H54 (cell line): ENCODE measurements around the gene EXTL2.
A peak's percentile ranks its signal among the peaks of the same experiment; 100 is the strongest.
"Not testable (repeated sequence)": the region's sequence is repeated elsewhere in the genome, so short reads cannot be mapped to it uniquely, and the experiment has no call there.

Source experiments
- DNase-seq: peaks from one replicate; pipeline ENCODE4 v3.0.0; 2011; ENCODE audit warnings: low spot score, mixed read lengths; ENCODE audit not compliant: insufficient read length
- FAIRE-seq: peaks from 3 replicates; lab custom pipeline; 2011; peaks lifted over from hg19 to GRCh38; lab: Jason Lieb, UNC
- POLR2A ChIP-seq: IDR thresholded peaks from 2 replicates; pipeline ENCODE4 v1.6.1; 2011; ENCODE audit warnings: low read depth, mild to moderate bottlenecking, low read length

EXTL2 gene

GRCh38 chr1:100883963-100884362, 10.7 kb downstream of the EXTL2 start:
- no peak for TF ChIP-seq POLR2A
- DNase-seq (peak; percentile 19), FAIRE-seq (peak; percentile 99)

- TF ChIP-seq POLR2A = no peak
- no peak for FAIRE-seq
- DNase-seq = no peak
Measured at GRCh38 chr1:100882698-100883097, 11.9 kb downstream of the EXTL2 start.

GRCh38 chr1:100881687-100882086, 13.0 kb downstream of the EXTL2 start:
- TF ChIP-seq POLR2A = no peak
- FAIRE-seq (no peak), DNase-seq (no peak)

GRCh38 chr1:100879422-100879821, 15.2 kb downstream of the EXTL2 start:
- no peak for TF ChIP-seq POLR2A
- DNase-seq (no peak), FAIRE-seq (no peak)

- no peak for TF ChIP-seq POLR2A
- FAIRE-seq (no peak), DNase-seq (no peak)
Measured at GRCh38 chr1:100876291-100876690, 18.4 kb downstream of the EXTL2 start.

- TF ChIP-seq POLR2A = no peak
- DNase-seq (no peak), FAIRE-seq (no peak)
Measured at GRCh38 chr1:100875228-100875627, 19.4 kb downstream of the EXTL2 start.

- DNase-seq (no peak), FAIRE-seq (no peak)
- TF ChIP-seq POLR2A = no peak
Measured at GRCh38 chr1:100874433-100874832, 20.2 kb downstream of the EXTL2 start.

- TF ChIP-seq POLR2A = no peak
- DNase-seq = no peak
- no peak for FAIRE-seq
Measured at GRCh38 chr1:100869996-100870395, 24.6 kb downstream of the EXTL2 start.

- TF ChIP-seq POLR2A = no peak
- no peak for DNase-seq
- peak; percentile 84 for FAIRE-seq
Measured at GRCh38 chr1:100868364-100868995, 26.2 kb downstream of the EXTL2 start.

- no peak for DNase-seq
- no peak for TF ChIP-seq POLR2A
- FAIRE-seq = no peak
Measured at GRCh38 chr1:100866901-100867206, 27.8 kb downstream of the EXTL2 start.

GRCh38 chr1:100866041-100866900, 28.4 kb downstream of the EXTL2 start:
- DNase-seq (no peak), FAIRE-seq (peak; percentile 78)
- TF ChIP-seq POLR2A = no peak

GRCh38 chr1:100862591-100862990, 32.1 kb downstream of the EXTL2 start:
- DNase-seq (no peak), FAIRE-seq (no peak)
- TF ChIP-seq POLR2A = no peak

- no peak for TF ChIP-seq POLR2A
- no peak for FAIRE-seq
- DNase-seq = no peak
Measured at GRCh38 chr1:100861379-100861778, 33.3 kb downstream of the EXTL2 start.

GRCh38 chr1:100860397-100860991, 34.1 kb downstream of the EXTL2 start:
- TF ChIP-seq POLR2A = no peak
- FAIRE-seq (peak; percentile 71), DNase-seq (no peak)

GRCh38 chr1:100855116-100855515, 39.5 kb downstream of the EXTL2 start:
- FAIRE-seq, DNase-seq: not testable (repeated sequence)
